Measurements from ENCODE around the gene PABPN1.
"Not testable (repeated sequence)": the region's sequence is repeated elsewhere in the genome, so short reads cannot be mapped to it uniquely, and the experiment has no call there.

The PABPN1 gene

GRCh38 chr14:23320584-23321571, at the start of gene PABPN1:
Gene PABPN1 (plus strand): TSS chr14:23321457. CDS start chr14:23321470, 13 bp downstream.
- DNase-seq (ENCODE audit: extremely low read depth, low read depth), result peak; percentile 100
- TF ChIP-seq CTCF (IDR thresholded peaks at IDR 0.05; ENCODE audit: low read depth, low read length), result no peak

- TF ChIP-seq CTCF (IDR thresholded peaks at IDR 0.05; ENCODE audit: low read depth, low read length), result no peak
- DNase-seq (ENCODE audit: extremely low read depth, low read depth), result no peak
Observed at GRCh38 chr14:23275412-23275811, 45.8 kb upstream of the PABPN1 start.

- TF ChIP-seq CTCF (IDR thresholded peaks at IDR 0.05; ENCODE audit: low read depth, low read length), result no peak
- no peak for DNase-seq (ENCODE audit: extremely low read depth, low read depth)
Observed at GRCh38 chr14:23277189-23277588, 44.1 kb upstream of the PABPN1 start.

- DNase-seq (ENCODE audit: extremely low read depth, low read depth), result not testable (repeated sequence)
Observed at GRCh38 chr14:23277928-23278327, 43.3 kb upstream of the PABPN1 start.

GRCh38 chr14:23281247-23281646, 40.0 kb upstream of the PABPN1 start:
- TF ChIP-seq CTCF (IDR thresholded peaks at IDR 0.05; ENCODE audit: low read depth, low read length), result no peak
- DNase-seq (ENCODE audit: extremely low read depth, low read depth), result no peak

GRCh38 chr14:23284654-23285529, 36.4 kb upstream of the PABPN1 start:
- TF ChIP-seq CTCF (IDR thresholded peaks at IDR 0.05; ENCODE audit: low read depth, low read length), result no peak
- no peak for DNase-seq (ENCODE audit: extremely low read depth, low read depth)

- no peak for TF ChIP-seq CTCF (IDR thresholded peaks at IDR 0.05; ENCODE audit: low read depth, low read length)
- no peak for DNase-seq (ENCODE audit: extremely low read depth, low read depth)
Observed at GRCh38 chr14:23285530-23286019, 35.7 kb upstream of the PABPN1 start.
